ENCODE measurements around the gene KDF1.
A peak's percentile ranks its signal among the peaks of the same experiment; 100 is the strongest.
"Not testable (repeated sequence)": the region's sequence is repeated elsewhere in the genome, so short reads cannot be mapped to it uniquely, and the experiment has no call there.

KDF1 gene

GRCh38 chr1:26951216-26951615, 9.1 kb downstream of the KDF1 start:
- DNase-seq: no peak

GRCh38 chr1:26950602-26951001, 9.7 kb downstream of the KDF1 start:
- no peak for DNase-seq

GRCh38 chr1:26949926-26950319, 10.3 kb downstream of the KDF1 start:
- no peak for DNase-seq

- no peak for DNase-seq
Measured at GRCh38 chr1:26949266-26949925, 10.9 kb downstream of the KDF1 start.

GRCh38 chr1:26948725-26949057, 11.6 kb downstream of the KDF1 start:
- not testable (repeated sequence) for DNase-seq

GRCh38 chr1:26946270-26946669, 14.0 kb downstream of the KDF1 start:
- no peak for DNase-seq

- DNase-seq: no peak
Measured at GRCh38 chr1:26945728-26946127, 14.5 kb downstream of the KDF1 start.

- no peak for DNase-seq
Measured at GRCh38 chr1:26945138-26945537, 15.1 kb downstream of the KDF1 start.

- DNase-seq: no peak
Measured at GRCh38 chr1:26942656-26943055, 17.6 kb downstream of the KDF1 start.

- no peak for DNase-seq
Measured at GRCh38 chr1:26941311-26941710, 19.0 kb downstream of the KDF1 start.

GRCh38 chr1:26938659-26939025, 21.6 kb downstream of the KDF1 start:
- DNase-seq: no peak

- DNase-seq: no peak
Measured at GRCh38 chr1:26938004-26938658, 22.1 kb downstream of the KDF1 start.

- no peak for DNase-seq
Measured at GRCh38 chr1:26936823-26937222, 23.4 kb downstream of the KDF1 start.

GRCh38 chr1:26932531-26932930, 27.7 kb downstream of the KDF1 start:
- DNase-seq: no peak

GRCh38 chr1:26923711-26924110, 36.6 kb downstream of the KDF1 start:
- no peak for DNase-seq

- no peak for DNase-seq
Measured at GRCh38 chr1:26922901-26923300, 37.4 kb downstream of the KDF1 start.

- no peak for DNase-seq
Measured at GRCh38 chr1:26922431-26922729, 37.9 kb downstream of the KDF1 start.

- peak; percentile 97 for DNase-seq
Measured at GRCh38 chr1:26921540-26922430, 38.5 kb downstream of the KDF1 start, which contains the start of gene NUDC. TSS of gene NUDC (plus strand) at chr1:26921743. CDS start at chr1:26921849, 106 bp downstream.

- DNase-seq: no peak
Measured at GRCh38 chr1:26921126-26921539, 39.1 kb downstream of the KDF1 start.

GRCh38 chr1:26915204-26915842, 44.9 kb downstream of the KDF1 start:
- DNase-seq: peak; percentile 33

- peak; percentile 99 for DNase-seq
Measured at GRCh38 chr1:26913754-26914619, 46.3 kb downstream of the KDF1 start, which contains the start of gene NR0B2. TSS of gene NR0B2 (minus strand) at chr1:26913975. CDS start at chr1:26913940, 35 bp downstream.

GRCh38 chr1:26913389-26913753, 46.9 kb downstream of the KDF1 start:
- no peak for DNase-seq

GRCh38 chr1:26912147-26912490, 48.1 kb downstream of the KDF1 start:
- DNase-seq: no peak

Measured in DMS79 (cell line).